Suprapubic skin (tissue), 4 donors: Measurements from ENCODE around the gene HM13.

Source experiments
- CTCF ChIP-seq, 2 donors: fragments of 200-600 bp in 1 of 2; fragments of 450-650 bp in 1 of 2; sonication (generic) in 1 of 2; IDR thresholded peaks; one replicate each; pipeline ENCODE4 v1.5.1; 2016 to 2019; ENCODE audit warnings: antibody characterized with exemption in 2 of 2, mild to moderate bottlenecking in 1 of 2, moderate library complexity in 1 of 2
- EP300 ChIP-seq: sonication (generic); formaldehyde crosslinking; IDR thresholded peaks from one replicate; pipeline ENCODE4 v1.6.1; 2017; ENCODE audit warnings: antibody characterized with exemption
- POLR2AphosphoS5 ChIP-seq, 3 donors: sonication (generic); formaldehyde crosslinking; IDR thresholded peaks; one replicate each; pipeline ENCODE4 v1.6.1; 2017; ENCODE audit warnings: antibody characterized with exemption in 3 of 3

- TF ChIP-seq EP300 = no peak
- no peak for TF ChIP-seq POLR2AphosphoS5 (IDR thresholded peaks at IDR 0.05)
- no peak for TF ChIP-seq CTCF (IDR thresholded peaks at IDR 0.05)
These were observed 8.5 kb downstream of the HM13 start for GRCh38 chr20:31522731-31523130.
